ENCODE results near the gene ITGB3.

The ITGB3 gene

DNA sequence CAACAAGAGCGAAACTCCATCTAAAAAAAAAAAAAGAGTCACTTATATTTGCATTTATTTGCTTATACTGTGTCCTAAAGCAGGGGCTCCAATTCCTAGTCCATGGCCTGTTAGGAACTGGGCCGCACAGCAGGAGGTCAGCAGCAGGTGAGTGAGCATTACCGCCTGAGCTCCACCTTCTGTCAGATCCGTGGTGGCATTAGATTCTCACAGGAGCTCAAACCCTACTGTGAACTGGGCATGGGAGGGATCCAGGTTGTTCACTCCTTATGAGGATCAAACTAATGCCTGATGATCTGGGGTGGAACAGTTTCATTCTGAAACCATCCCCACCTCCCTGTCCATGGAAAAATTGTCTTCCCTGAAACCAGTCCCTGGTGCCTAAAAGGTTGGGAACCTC, 24.9 kb downstream of the ITGB3 start:
- DNase-seq, result no peak

DNA sequence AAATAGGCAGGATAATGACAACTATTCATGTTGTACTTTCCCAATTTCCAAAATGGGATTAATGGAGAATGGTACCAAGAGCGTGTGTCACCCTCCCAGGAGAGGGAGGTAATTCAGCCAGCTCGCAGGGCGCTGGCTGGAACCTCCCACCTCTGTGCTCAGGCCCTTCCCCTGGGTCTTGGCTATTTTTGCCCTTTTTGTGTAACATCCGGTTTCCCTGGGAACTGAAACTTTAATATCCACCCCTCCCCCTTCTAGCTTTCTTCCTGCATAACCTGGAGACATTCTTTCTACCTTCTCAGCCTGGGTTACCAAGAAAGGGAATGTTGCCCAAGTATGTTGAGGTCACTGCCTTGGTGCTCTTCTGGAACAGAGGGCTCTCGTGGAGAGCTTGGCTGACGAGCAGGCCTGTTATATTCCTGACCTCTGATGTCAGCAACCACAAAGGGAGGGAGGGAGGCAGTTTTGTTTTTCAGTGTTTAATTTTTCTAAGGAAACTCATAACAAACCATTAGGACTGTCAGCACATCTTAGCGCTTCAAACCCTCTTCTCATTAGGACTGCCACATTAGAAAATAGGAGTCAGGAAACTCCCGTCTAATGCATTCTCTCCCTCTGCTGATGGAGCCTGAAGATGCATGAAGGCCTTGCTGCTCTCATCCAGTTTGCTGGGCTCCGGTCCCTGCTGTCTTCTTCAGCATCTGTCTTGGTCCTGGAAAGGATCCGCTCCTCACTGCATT, 25.6 kb downstream of the ITGB3 start:
- DNase-seq, result peak; percentile 84

GRCh38 chr17:47280072-47280811, 26.6 kb downstream of the ITGB3 start:
- DNase-seq, result no peak

- DNase-seq, result peak; percentile 48
Measured at GRCh38 chr17:47281216-47281615, 27.6 kb downstream of the ITGB3 start.

DNA sequence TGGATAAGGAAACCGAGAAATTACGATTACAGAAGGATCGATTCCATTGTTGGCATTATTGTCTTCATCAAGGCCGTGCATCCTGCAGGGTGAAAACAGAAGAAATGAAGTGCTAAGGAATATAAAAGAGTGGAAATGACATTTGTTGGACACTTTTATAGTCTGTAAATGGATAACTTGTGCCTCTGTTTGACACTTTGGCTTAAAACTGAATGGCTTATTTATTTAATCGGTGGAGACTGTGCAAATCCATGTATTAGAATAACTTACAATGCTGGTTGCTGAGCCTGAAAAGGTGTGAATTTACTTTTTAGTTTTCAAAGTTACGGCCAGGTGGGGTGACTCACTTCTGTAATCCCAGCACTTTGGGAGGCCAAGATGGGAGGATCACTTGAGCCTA, 31.4 kb downstream of the ITGB3 start:
- DNase-seq, result no peak

DNA sequence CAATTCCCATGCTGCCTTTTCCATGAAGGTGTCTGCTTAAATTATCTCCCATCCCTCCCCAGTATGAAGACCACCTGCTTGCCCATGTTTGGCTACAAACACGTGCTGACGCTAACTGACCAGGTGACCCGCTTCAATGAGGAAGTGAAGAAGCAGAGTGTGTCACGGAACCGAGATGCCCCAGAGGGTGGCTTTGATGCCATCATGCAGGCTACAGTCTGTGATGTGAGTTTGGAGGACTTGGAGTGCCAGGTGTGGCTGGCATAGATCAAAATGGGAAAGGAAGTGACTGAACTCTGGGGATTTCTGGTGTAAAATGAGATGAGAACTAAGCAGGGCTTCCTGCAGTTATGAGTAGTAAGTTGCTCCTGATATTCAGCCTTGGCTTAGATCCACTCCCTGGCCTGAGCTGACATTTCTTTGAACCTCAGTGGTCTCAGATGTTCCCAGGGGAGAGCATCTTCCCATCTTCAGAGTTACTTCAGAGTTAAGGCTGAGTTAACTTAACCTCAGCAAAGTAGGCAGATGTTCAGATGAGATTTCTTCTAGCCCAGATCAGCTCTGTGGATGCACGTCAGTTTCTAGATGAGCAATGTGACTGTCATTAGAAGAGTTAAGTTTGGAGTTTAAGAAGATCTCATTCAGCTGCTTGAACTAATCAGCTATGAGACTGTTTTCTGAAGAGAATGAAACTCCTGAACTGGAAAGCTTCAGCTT, 32.7 kb downstream of the ITGB3 start:
- no peak for DNase-seq

GRCh38 chr17:47287068-47287467, 33.4 kb downstream of the ITGB3 start:
- DNase-seq, result no peak

- no peak for DNase-seq
Measured at GRCh38 chr17:47287639-47288038, 34.0 kb downstream of the ITGB3 start.

- DNase-seq, result peak; percentile 28
Measured at GRCh38 chr17:47288531-47289116, 35.0 kb downstream of the ITGB3 start.

- DNase-seq, result no peak
Measured at GRCh38 chr17:47289302-47289701, 35.7 kb downstream of the ITGB3 start.

GRCh38 chr17:47290870-47291241, 37.2 kb downstream of the ITGB3 start:
- DNase-seq, result no peak

DNA sequence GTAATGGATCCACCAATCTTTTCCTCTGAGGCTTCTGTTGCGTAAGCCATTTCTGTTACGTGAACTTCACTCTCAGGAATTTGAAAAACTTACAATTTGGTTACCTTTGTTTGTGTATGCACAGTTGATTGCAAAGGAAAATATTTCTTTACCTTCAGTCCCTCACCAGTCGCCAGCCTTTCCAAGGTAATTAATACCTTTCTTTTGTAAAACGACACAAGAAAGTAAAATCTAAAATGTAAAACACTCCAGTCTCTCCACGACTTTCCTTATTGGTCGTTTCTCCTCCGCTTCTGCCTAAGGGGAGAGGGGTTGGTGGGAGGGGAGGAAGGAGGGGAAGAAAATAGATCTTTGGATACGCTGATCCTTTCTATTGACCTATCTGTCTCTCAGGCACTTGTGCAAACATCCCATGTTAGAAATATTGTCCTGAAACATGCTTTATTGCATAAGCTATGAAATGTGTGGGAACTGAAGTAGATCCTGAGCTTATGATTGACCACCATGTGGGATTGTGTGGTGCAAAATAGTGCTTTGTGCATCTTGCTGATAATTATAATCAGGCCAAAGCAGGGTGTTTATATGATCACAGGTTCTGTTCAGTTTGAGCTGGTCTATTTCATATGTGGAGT, 37.7 kb downstream of the ITGB3 start:
- DNase-seq, result no peak

- DNase-seq, result no peak
Measured at GRCh38 chr17:47292206-47292605, 38.6 kb downstream of the ITGB3 start.

GRCh38 chr17:47295037-47295873, 41.6 kb downstream of the ITGB3 start:
- no peak for DNase-seq

- no peak for DNase-seq
Measured at GRCh38 chr17:47295874-47296255, 42.2 kb downstream of the ITGB3 start.

DNA sequence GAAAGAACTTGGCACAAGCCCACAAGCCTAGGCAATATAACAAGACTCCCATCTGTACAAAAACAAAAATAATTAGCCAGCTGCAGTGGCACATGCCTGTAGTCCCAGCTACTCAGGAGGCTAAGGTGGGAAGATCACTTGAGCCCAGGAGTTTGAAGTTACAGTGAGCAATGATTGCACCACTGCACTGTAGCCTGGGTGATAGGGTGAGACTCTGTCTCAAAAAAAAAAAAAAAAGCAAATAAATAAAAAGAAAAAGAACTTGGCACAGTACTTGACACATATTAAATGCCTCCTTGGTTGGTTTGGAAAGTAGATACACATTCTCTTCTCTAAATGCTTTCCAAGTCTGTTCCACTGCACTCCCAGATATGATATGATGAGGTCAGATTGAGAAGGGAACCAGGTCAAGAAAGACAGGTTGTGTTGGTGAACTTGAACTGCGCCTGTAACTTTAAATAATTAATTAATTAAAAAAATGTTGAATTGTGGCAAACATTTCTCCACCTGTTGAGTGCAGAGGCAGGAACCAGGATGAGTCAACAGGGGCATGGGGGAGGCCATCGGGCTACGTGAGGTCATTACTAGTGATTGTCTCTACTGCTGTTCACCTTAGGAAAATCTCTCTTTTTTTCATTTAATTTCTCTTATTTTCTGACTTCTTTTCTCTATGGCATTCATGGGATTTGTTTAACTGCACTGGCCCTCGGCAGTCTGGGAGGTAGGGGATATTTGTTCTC, 44.2 kb downstream of the ITGB3 start:
- DNase-seq, result no peak

GRCh38 chr17:47298712-47299111, 45.1 kb downstream of the ITGB3 start:
- no peak for DNase-seq

DNA sequence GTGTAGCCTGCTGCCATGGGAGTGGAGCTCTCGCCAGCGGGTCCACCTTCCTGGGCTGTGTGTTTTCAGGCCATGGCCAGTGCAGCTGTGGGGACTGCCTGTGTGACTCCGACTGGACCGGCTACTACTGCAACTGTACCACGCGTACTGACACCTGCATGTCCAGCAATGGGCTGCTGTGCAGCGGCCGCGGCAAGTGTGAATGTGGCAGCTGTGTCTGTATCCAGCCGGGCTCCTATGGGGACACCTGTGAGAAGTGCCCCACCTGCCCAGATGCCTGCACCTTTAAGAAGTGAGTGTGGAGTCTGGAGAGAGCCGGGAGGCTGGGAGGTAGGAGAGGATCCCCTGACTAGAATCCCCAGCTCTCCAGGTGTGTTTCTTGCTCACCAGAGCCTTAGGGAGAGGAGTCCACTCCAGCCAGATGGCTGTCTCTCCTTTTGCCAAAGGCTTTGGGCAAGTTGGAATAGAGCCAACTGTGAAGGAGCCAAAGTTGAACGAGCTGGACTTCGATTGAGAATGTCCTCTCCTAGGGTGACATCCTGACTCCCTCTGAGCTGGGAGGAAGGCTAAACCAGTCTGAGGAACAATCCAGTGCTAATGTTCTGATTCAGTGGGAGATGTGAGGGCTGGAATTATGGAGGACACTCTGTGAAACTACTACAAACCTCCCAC, 45.7 kb downstream of the ITGB3 start:
- DNase-seq, result no peak

DNA sequence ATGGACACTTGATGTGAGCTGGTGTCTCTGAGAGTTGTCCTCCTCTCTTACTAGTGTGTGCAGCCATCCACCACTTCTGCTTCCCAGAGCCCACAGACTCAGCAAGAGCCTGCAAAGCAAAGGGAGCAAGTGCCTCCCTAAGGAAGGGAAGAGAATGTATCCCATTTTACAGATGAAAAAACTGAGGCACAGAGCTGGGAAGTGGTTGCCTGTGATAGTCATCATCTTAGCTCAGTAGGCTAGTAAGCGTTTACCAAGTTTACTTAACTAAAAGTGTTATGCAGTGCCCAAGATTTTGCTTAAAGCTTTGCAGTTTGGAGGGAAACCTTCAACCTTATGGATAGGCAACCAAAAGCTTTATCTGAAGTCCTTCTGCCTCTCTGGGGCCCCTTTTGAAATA, 47.1 kb downstream of the ITGB3 start:
- DNase-seq, result no peak

- no peak for DNase-seq
Measured at GRCh38 chr17:47301161-47301560, 47.5 kb downstream of the ITGB3 start.

- no peak for DNase-seq
Measured at GRCh38 chr17:47301831-47302230, 48.2 kb downstream of the ITGB3 start.

All from suppressor macrophage treated with lipopolysaccharide for 4 hours (primary cell).